K562 (cell line): ENCODE data around the gene B3GALT4. TPM values are rescaled to one million over a fixed set of nuclear protein-coding genes. Genes with fewer than 3 reads are reported as not detected.

Source experiments
- ADNP ChIP-seq: fragments of 200-800 bp; sonication (Bioruptor generic); IDR thresholded peaks from 2 replicates; pipeline ENCODE4 v1.6.1; 2016; ENCODE audit warnings: missing genetic modification characterization, missing compliant biosample characterization
- CBX8 ChIP-seq: fragments of 200-600 bp; sonication (generic); IDR thresholded peaks from 2 replicates; pipeline ENCODE4 v1.6.1; 2012; ENCODE audit warnings: borderline replicate concordance, mixed run types, low read depth, mild to moderate bottlenecking, moderate library complexity, mixed read lengths, low read length, control low read depth, inconsistent platforms; ENCODE audit not compliant: poor library complexity, severe bottlenecking; ENCODE audit errors: extremely low read depth
- NCOA6 ChIP-seq: fragments of 450-650 bp; IDR thresholded peaks from 2 replicates; pipeline ENCODE4 v1.6.1; 2017; ENCODE audit warnings: mild to moderate bottlenecking
- PURB ChIP-seq: sonication (generic); formaldehyde crosslinking; IDR thresholded peaks from 2 replicates; pipeline ENCODE4 v1.9.0; 2021; ENCODE audit warnings: low read depth, mild to moderate bottlenecking, missing genetic modification reagents
- RBM14 ChIP-seq: fragments of 200-400 bp; formaldehyde crosslinking; IDR thresholded peaks from 2 replicates; pipeline ENCODE4 v1.6.1; 2018; ENCODE audit warnings: low read depth, mild to moderate bottlenecking, low read length, moderate library complexity, borderline replicate concordance; ENCODE audit not compliant: insufficient read depth
- RBM15 ChIP-seq: fragments of 200-400 bp; formaldehyde crosslinking; IDR thresholded peaks from 2 replicates; pipeline ENCODE4 v1.6.1; 2018; ENCODE audit warnings: mild to moderate bottlenecking, low read length, moderate library complexity; ENCODE audit not compliant: insufficient read depth
- RHOXF2B ChIP-seq: fragments of 250-450 bp; sonication (Bioruptor Pico); conservative IDR thresholded peaks from 2 replicates; pipeline ENCODE4 v1.5.1; 2021
- TAL1 ChIP-seq: fragments of 450-650 bp; IDR thresholded peaks from 2 replicates; pipeline ENCODE4 v1.6.1; 2016; ENCODE audit warnings: mild to moderate bottlenecking
- ZNF263 ChIP-seq: sonication (generic); formaldehyde crosslinking; IDR thresholded peaks from 2 replicates; pipeline ENCODE4 v1.8.0; 2022; ENCODE audit warnings: mild to moderate bottlenecking, missing genetic modification reagents, borderline replicate concordance
- ZNF695 ChIP-seq: fragments of 450-650 bp; formaldehyde crosslinking; IDR thresholded peaks from 2 replicates; pipeline ENCODE4 v1.4.0; 2020; ENCODE audit warnings: mild to moderate bottlenecking, moderate library complexity
- polyA plus RNA-seq, 8 experiments: library from polyadenylated mRNA; depleted of rRNA in 4 of 8; stranded (reverse) in 5 of 8; unstranded in 3 of 8; fragments of >200 nt; fragmentation: Nextera tagmentation in 2 of 8; fragmentation: Illumina TruSeq in 1 of 8; extraction: Ambion mirVana in 2 of 8; extraction: Trizol in 1 of 8; gene quantifications; 2 replicates each; pipeline versions ENCODE4 v1.2.1 to v1.2.3, GENCODE V29; 2011 to 2014; ENCODE audit warnings: inconsistent platforms in 1 of 8, missing spikeins in 1 of 8
- total RNA-seq, 7 experiments: library from RNA; depleted of rRNA in 6 of 7; stranded (reverse); fragments of >200 nt in 6 of 7; fragmentation: Illumina TruSeq in 2 of 7; extraction: Trizol in 2 of 7; gene quantifications; 2 replicates each; pipeline versions ENCODE4 v1.2.1 to v1.2.3, GENCODE V29; 2011 to 2021; ENCODE audit warnings: low replicate concordance in 1 of 7
- TF ChIP-seq, protein P1 (sequence below): fragments of 450-650 bp; formaldehyde crosslinking; IDR thresholded peaks from 2 replicates; pipeline ENCODE4 v1.4.0; 2020; ENCODE audit warnings: mild to moderate bottlenecking, moderate library complexity
- TF ChIP-seq, protein P2 (sequence below): fragments of 250-450 bp; sonication (Bioruptor Pico); IDR thresholded peaks from 2 replicates; pipeline ENCODE4 v1.4.0; 2020
- TF ChIP-seq, protein P3 (sequence below): IDR thresholded peaks from 2 replicates; pipeline ENCODE4 v1.6.1; 2016; ENCODE audit warnings: missing genetic modification characterization, missing compliant biosample characterization
- TF ChIP-seq, protein P4 (sequence below), 3 experiments: fragments of 200-800 bp in 1 of 3; fragments of 250-450 bp in 1 of 3; fragments of 450-650 bp in 1 of 3; sonication (Bioruptor Pico) in 1 of 3; sonication (Bioruptor generic) in 1 of 3; formaldehyde crosslinking in 1 of 3; IDR thresholded peaks; 2 replicates each; pipeline versions ENCODE4 v1.6.1 to v1.8.0; 2016 to 2022; ENCODE audit warnings: mild to moderate bottlenecking in 2 of 3, missing genetic modification characterization in 2 of 3, missing compliant biosample characterization in 1 of 3, moderate library complexity in 1 of 3

B3GALT4 gene
- total and polyA plus RNA-seq, 9 of the 15 experiments (the other 6 are each of a cell fraction or from before 2014, with no cell fraction given), result 0.11 to 1.3 (median 0.53) TPM; not detected in 1

DNA sequence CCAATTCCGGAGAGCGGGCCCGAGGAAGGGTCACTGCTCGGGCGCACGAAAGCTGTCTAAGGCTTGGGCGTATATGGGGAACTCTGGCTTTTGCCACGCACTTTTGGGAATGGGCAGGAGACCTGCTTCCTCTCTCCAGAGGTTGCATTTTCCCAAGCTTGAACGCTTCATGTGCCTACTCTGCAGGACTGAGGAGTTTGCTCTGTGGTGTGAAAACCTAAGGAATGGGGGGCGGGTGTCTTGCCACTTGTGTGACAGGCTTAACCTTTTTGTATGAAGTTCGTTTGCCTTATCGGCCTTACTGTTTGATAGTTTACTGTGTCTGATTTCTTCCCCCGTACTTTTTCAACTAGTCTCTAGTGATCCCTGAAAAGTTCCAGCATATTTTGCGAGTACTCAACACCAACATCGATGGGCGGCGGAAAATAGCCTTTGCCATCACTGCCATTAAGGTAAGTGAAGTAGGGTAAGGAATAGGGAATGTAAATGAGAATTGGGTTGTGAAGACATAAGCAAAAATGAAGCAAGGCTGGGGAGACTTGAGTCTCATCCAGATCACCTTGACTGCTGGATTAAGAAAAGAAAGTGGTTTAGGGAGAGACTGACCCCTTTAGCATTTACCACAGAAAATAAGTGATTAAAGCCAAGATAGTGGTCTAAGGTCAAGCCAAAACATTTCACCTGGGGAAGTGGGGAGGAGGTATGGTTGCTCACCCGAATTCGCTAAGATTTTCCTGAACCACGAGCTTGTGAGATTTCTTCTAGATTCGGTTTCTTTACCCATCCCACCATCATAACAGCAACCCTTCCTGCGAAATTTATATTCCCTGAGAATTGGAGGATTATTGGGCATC lies 4.4 kb upstream of the B3GALT4 start (continued):
- TF ChIP-seq ZNF263 (CRISPR knock-in tag) (no peak), PURB (CRISPR knock-in tag) (no peak), TAL1 (no peak), ZNF695 (no peak), CBX8 (no peak), ADNP (no peak), RBM15 (no peak), NCOA6 (no peak), RHOXF2B (CRISPR knock-in tag) (no peak), RBM14 (no peak)
- TF ChIP-seq, protein P1, sequence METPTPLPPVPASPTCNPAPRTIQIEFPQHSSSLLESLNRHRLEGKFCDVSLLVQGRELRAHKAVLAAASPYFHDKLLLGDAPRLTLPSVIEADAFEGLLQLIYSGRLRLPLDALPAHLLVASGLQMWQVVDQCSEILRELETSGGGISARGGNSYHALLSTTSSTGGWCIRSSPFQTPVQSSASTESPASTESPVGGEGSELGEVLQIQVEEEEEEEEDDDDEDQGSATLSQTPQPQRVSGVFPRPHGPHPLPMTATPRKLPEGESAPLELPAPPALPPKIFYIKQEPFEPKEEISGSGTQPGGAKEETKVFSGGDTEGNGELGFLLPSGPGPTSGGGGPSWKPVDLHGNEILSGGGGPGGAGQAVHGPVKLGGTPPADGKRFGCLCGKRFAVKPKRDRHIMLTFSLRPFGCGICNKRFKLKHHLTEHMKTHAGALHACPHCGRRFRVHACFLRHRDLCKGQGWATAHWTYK (CRISPR knock-in tag), result no peak
- TF ChIP-seq, protein P2, sequence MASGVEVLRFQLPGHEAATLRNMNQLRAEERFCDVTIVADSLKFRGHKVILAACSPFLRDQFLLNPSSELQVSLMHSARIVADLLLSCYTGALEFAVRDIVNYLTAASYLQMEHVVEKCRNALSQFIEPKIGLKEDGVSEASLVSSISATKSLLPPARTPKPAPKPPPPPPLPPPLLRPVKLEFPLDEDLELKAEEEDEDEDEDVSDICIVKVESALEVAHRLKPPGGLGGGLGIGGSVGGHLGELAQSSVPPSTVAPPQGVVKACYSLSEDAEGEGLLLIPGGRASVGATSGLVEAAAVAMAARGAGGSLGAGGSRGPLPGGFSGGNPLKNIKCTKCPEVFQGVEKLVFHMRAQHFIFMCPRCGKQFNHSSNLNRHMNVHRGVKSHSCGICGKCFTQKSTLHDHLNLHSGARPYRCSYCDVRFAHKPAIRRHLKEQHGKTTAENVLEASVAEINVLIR (CRISPR knock-in tag), result no peak
- TF ChIP-seq, protein P3, sequence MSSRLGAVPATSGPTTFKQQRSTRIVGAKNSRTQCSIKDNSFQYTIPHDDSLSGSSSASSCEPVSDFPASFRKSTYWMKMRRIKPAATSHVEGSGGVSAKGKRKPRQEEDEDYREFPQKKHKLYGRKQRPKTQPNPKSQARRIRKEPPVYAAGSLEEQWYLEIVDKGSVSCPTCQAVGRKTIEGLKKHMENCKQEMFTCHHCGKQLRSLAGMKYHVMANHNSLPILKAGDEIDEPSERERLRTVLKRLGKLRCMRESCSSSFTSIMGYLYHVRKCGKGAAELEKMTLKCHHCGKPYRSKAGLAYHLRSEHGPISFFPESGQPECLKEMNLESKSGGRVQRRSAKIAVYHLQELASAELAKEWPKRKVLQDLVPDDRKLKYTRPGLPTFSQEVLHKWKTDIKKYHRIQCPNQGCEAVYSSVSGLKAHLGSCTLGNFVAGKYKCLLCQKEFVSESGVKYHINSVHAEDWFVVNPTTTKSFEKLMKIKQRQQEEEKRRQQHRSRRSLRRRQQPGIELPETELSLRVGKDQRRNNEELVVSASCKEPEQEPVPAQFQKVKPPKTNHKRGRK (tag), result no peak
- TF ChIP-seq, protein P4, sequence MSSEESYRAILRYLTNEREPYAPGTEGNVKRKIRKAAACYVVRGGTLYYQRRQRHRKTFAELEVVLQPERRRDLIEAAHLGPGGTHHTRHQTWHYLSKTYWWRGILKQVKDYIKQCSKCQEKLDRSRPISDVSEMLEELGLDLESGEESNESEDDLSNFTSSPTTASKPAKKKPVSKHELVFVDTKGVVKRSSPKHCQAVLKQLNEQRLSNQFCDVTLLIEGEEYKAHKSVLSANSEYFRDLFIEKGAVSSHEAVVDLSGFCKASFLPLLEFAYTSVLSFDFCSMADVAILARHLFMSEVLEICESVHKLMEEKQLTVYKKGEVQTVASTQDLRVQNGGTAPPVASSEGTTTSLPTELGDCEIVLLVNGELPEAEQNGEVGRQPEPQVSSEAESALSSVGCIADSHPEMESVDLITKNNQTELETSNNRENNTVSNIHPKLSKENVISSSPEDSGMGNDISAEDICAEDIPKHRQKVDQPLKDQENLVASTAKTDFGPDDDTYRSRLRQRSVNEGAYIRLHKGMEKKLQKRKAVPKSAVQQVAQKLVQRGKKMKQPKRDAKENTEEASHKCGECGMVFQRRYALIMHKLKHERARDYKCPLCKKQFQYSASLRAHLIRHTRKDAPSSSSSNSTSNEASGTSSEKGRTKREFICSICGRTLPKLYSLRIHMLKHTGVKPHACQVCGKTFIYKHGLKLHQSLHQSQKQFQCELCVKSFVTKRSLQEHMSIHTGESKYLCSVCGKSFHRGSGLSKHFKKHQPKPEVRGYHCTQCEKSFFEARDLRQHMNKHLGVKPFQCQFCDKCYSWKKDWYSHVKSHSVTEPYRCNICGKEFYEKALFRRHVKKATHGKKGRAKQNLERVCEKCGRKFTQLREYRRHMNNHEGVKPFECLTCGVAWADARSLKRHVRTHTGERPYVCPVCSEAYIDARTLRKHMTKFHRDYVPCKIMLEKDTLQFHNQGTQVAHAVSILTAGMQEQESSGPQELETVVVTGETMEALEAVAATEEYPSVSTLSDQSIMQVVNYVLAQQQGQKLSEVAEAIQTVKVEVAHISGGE (CRISPR knock-in tag; IDR thresholded peaks at IDR 0.05), result no peak
